A673 (cell line): ENCODE results near the gene STAG3.

Experiments
- CTCF ChIP-seq: fragments of 300-800, 200-600 bp; sonication (generic); conservative IDR thresholded peaks from 2 replicates; pipeline ENCODE4 v1.5.1; 2017; ENCODE audit warnings: low read depth, mild to moderate bottlenecking, antibody characterized with exemption, low read length, moderate library complexity, mixed read lengths
- EZH2 ChIP-seq: fragments of 200-600 bp; sonication (generic); IDR thresholded peaks from 2 replicates; pipeline ENCODE4 v1.6.1; 2017; ENCODE audit warnings: borderline replicate concordance, low read depth, mild to moderate bottlenecking, mixed read lengths, antibody characterized with exemption, low read length; ENCODE audit not compliant: poor library complexity, severe bottlenecking

DNA sequence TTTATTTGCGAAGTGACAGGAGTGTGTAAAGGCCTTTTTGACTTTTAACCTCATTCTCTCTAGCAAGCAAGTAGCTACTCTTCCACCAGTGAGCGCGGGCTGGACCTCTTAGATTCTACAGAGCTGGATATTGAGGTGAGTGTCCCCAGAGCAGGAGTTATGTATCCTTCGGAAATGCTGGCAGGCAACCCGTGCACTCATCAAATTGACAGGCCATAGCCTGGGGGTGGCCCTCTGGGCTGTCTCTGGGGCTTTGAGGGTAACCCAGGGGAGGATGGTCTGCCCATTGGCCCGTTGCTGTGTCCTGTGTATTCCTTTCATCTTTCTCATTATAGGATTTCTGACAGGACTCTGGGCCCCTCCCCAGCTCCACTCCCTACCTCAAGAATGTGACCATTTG is 36.0 kb downstream of the STAG3 start:
- TF ChIP-seq CTCF (no peak), EZH2 (no peak)
